Measurements from ENCODE around the gene SEMA6D.

Gene SEMA6D

GRCh38 chr15:47743886-47744285 lies 26.6 kb downstream of the SEMA6D start:
- DNase-seq (ENCODE audit: low spot score), result no peak

GRCh38 chr15:47744496-47744895 lies 27.2 kb downstream of the SEMA6D start:
- no peak for DNase-seq (ENCODE audit: low spot score)

- no peak for DNase-seq (ENCODE audit: low spot score)
These were observed 27.7 kb downstream of the SEMA6D start for GRCh38 chr15:47744973-47745372.

- DNase-seq (ENCODE audit: low spot score), result no peak
These were observed 29.2 kb downstream of the SEMA6D start for GRCh38 chr15:47746516-47746915.

GRCh38 chr15:47750030-47750739 lies 32.9 kb downstream of the SEMA6D start:
- no peak for DNase-seq (ENCODE audit: low spot score)

GRCh38 chr15:47750740-47751262 lies 33.5 kb downstream of the SEMA6D start:
- no peak for DNase-seq (ENCODE audit: low spot score)

GRCh38 chr15:47753591-47753990 lies 36.3 kb downstream of the SEMA6D start:
- no peak for DNase-seq (ENCODE audit: low spot score)

- DNase-seq (ENCODE audit: low spot score), result no peak
These were observed 37.0 kb downstream of the SEMA6D start for GRCh38 chr15:47754312-47754711.

GRCh38 chr15:47755941-47756340 lies 38.6 kb downstream of the SEMA6D start:
- DNase-seq (ENCODE audit: low spot score), result no peak

- no peak for DNase-seq (ENCODE audit: low spot score)
These were observed 39.6 kb downstream of the SEMA6D start for GRCh38 chr15:47756872-47757271.

- no peak for DNase-seq (ENCODE audit: low spot score)
These were observed 40.0 kb downstream of the SEMA6D start for GRCh38 chr15:47757331-47757730.

- DNase-seq (ENCODE audit: low spot score), result no peak
These were observed 45.3 kb downstream of the SEMA6D start for GRCh38 chr15:47762621-47763020.

- DNase-seq (ENCODE audit: low spot score), result no peak
These were observed 47.4 kb downstream of the SEMA6D start for GRCh38 chr15:47764666-47765065.

GRCh38 chr15:47766406-47766805 lies 49.1 kb downstream of the SEMA6D start:
- DNase-seq (ENCODE audit: low spot score), result no peak

GRCh38 chr15:47767035-47767434 lies 49.7 kb downstream of the SEMA6D start:
- no peak for DNase-seq (ENCODE audit: low spot score)

GRCh38 chr15:47768735-47769134 lies 51.4 kb downstream of the SEMA6D start:
- no peak for DNase-seq (ENCODE audit: low spot score)

- DNase-seq (ENCODE audit: low spot score), result no peak
These were observed 51.9 kb downstream of the SEMA6D start for GRCh38 chr15:47769166-47769565.

- no peak for DNase-seq (ENCODE audit: low spot score)
These were observed 55.8 kb downstream of the SEMA6D start for GRCh38 chr15:47773143-47773542.

GRCh38 chr15:47778263-47778770 lies 61.0 kb downstream of the SEMA6D start:
- no peak for DNase-seq (ENCODE audit: low spot score)

GRCh38 chr15:47780971-47781370 lies 63.7 kb downstream of the SEMA6D start:
- no peak for DNase-seq (ENCODE audit: low spot score)

- DNase-seq (ENCODE audit: low spot score), result no peak
These were observed 64.2 kb downstream of the SEMA6D start for GRCh38 chr15:47781527-47781926.

- DNase-seq (ENCODE audit: low spot score), result no peak
These were observed 67.5 kb downstream of the SEMA6D start for GRCh38 chr15:47784820-47785219.

- no peak for DNase-seq (ENCODE audit: low spot score)
These were observed 69.1 kb downstream of the SEMA6D start for GRCh38 chr15:47786371-47786770.

- DNase-seq (ENCODE audit: low spot score), result no peak
These were observed 70.6 kb downstream of the SEMA6D start for GRCh38 chr15:47787875-47788274.
